ENCODE results near the gene PWP1. TPM values are rescaled to one million over a fixed set of nuclear protein-coding genes. Genes with fewer than 3 reads are reported as not detected.

The PWP1 gene
- total and polyA plus RNA-seq, 9 of the 15 experiments (the other 6 are each of a cell fraction or from before 2014, with no cell fraction given), result 61.6 to 401 (median 111) TPM

- TF ChIP-seq MLX (CRISPR knock-in tag; conservative IDR thresholded peaks at IDR 0.05) (no peak), ZNF239 (CRISPR knock-in tag; IDR thresholded peaks at IDR 0.05) (no peak), ZHX1 (conservative IDR thresholded peaks at IDR 0.05; ENCODE audit: low read length) (no peak), NR3C1 (CRISPR knock-in tag; IDR thresholded peaks at IDR 0.05) (no peak), TCF7 (IDR thresholded peaks at IDR 0.05; ENCODE audit: borderline replicate concordance) (no peak), VEZF1 (CRISPR knock-in tag; IDR thresholded peaks at IDR 0.05) (no peak), SOX6 (IDR thresholded peaks at IDR 0.05) (no peak), ZBTB9 (CRISPR knock-in tag; IDR thresholded peaks at IDR 0.05) (no peak)
- TF ChIP-seq, protein P1, sequence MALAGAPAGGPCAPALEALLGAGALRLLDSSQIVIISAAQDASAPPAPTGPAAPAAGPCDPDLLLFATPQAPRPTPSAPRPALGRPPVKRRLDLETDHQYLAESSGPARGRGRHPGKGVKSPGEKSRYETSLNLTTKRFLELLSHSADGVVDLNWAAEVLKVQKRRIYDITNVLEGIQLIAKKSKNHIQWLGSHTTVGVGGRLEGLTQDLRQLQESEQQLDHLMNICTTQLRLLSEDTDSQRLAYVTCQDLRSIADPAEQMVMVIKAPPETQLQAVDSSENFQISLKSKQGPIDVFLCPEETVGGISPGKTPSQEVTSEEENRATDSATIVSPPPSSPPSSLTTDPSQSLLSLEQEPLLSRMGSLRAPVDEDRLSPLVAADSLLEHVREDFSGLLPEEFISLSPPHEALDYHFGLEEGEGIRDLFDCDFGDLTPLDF (CRISPR knock-in tag; IDR thresholded peaks at IDR 0.05), result no peak
- TF ChIP-seq, protein P2, sequence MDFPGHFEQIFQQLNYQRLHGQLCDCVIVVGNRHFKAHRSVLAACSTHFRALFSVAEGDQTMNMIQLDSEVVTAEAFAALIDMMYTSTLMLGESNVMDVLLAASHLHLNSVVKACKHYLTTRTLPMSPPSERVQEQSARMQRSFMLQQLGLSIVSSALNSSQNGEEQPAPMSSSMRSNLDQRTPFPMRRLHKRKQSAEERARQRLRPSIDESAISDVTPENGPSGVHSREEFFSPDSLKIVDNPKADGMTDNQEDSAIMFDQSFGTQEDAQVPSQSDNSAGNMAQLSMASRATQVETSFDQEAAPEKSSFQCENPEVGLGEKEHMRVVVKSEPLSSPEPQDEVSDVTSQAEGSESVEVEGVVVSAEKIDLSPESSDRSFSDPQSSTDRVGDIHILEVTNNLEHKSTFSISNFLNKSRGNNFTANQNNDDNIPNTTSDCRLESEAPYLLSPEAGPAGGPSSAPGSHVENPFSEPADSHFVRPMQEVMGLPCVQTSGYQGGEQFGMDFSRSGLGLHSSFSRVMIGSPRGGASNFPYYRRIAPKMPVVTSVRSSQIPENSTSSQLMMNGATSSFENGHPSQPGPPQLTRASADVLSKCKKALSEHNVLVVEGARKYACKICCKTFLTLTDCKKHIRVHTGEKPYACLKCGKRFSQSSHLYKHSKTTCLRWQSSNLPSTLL (IDR thresholded peaks at IDR 0.05), result no peak
- TF ChIP-seq, protein P3, sequence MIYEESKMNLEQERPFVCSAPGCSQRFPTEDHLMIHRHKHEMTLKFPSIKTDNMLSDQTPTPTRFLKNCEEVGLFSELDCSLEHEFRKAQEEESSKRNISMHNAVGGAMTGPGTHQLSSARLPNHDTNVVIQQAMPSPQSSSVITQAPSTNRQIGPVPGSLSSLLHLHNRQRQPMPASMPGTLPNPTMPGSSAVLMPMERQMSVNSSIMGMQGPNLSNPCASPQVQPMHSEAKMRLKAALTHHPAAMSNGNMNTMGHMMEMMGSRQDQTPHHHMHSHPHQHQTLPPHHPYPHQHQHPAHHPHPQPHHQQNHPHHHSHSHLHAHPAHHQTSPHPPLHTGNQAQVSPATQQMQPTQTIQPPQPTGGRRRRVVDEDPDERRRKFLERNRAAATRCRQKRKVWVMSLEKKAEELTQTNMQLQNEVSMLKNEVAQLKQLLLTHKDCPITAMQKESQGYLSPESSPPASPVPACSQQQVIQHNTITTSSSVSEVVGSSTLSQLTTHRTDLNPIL (CRISPR knock-in tag; IDR thresholded peaks at IDR 0.05), result no peak
Observed at GRCh38 chr12:107646436-107646835, 39.2 kb upstream of the PWP1 start (continued).
